ENCODE results near the gene KLF11.

KLF11 gene

DNA sequence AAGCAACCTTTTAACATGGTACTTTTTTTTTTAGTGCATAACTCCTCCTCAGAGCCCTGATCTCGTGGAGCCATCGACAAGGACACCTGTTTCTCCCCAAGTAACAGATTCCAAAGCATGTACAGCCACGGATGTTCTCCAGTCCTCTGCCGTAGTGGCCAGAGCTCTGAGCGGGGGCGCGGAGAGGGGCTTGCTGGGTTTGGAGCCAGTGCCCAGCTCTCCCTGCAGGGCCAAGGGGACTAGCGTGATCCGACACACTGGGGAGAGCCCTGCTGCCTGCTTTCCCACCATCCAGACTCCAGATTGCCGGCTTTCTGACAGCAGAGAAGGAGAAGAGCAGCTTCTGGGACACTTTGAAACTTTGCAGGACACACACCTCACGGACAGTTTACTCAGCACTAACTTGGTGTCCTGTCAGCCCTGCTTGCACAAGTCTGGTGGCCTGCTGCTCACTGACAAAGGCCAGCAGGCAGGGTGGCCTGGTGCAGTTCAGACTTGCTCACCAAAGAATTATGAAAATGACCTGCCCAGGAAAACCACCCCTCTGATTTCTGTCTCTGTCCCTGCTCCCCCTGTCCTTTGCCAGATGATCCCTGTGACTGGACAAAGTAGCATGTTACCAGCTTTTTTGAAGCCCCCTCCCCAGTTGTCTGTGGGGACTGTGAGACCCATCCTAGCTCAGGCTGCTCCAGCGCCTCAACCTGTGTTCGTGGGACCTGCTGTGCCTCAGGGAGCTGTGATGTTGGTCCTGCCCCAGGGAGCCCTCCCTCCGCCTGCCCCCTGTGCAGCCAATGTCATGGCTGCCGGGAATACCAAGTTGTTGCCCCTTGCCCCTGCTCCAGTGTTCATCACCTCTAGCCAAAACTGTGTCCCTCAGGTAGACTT is 4.5 kb downstream of the KLF11 start:
- TF ChIP-seq, protein P1, sequence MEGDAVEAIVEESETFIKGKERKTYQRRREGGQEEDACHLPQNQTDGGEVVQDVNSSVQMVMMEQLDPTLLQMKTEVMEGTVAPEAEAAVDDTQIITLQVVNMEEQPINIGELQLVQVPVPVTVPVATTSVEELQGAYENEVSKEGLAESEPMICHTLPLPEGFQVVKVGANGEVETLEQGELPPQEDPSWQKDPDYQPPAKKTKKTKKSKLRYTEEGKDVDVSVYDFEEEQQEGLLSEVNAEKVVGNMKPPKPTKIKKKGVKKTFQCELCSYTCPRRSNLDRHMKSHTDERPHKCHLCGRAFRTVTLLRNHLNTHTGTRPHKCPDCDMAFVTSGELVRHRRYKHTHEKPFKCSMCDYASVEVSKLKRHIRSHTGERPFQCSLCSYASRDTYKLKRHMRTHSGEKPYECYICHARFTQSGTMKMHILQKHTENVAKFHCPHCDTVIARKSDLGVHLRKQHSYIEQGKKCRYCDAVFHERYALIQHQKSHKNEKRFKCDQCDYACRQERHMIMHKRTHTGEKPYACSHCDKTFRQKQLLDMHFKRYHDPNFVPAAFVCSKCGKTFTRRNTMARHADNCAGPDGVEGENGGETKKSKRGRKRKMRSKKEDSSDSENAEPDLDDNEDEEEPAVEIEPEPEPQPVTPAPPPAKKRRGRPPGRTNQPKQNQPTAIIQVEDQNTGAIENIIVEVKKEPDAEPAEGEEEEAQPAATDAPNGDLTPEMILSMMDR (IDR thresholded peaks at IDR 0.05), result no peak
- peaks cover 19% of the 10 kb centered on the region for H3K4me1 ChIP-seq

GRCh38 chr2:10048501-10049171 is 5.3 kb downstream of the KLF11 start:
- H3K4me2 ChIP-seq (ENCODE audit: low read length), result no peak overlapping the region
- peaks cover 26% of the 10 kb centered on the region for H3K79me2 ChIP-seq
- peak overlapping the region; percentile 17 for H3K27ac ChIP-seq
- H3K27me3 ChIP-seq (ENCODE audit: control insufficient read depth, insufficient read depth, low read length), result no peaks in the 10 kb centered on the region
- H3K4me3 ChIP-seq (ENCODE audit: low read depth, low read length), result no peak overlapping the region
- no peaks in the 10 kb centered on the region for H3K9me3 ChIP-seq (ENCODE audit: control insufficient read depth, low read length)
- H3K9ac ChIP-seq, result no peak overlapping the region
- TF ChIP-seq, protein P1 (IDR thresholded peaks at IDR 0.05), result peak; percentile 65
- no peak overlapping the region for H2AFZ ChIP-seq
- H3K36me3 ChIP-seq (ENCODE audit: control insufficient read depth, insufficient read depth, low read length), result no peaks in the 10 kb centered on the region
- H3K4me1 ChIP-seq, result peaks cover 24% of the 10 kb centered on the region

More for the DNA sequence above, 4.5 kb downstream of the KLF11 start:
- Histone ChIP-seq H3K4me2 (ENCODE audit: low read length) (no peak overlapping the region), H3K9ac (no peak overlapping the region), H3K79me2 (peaks cover 26% of the 10 kb centered on the region), H3K36me3 (ENCODE audit: control insufficient read depth, insufficient read depth, low read length) (no peaks in the 10 kb centered on the region), H3K4me3 (ENCODE audit: low read depth, low read length) (no peak overlapping the region), H3K27ac (peak overlapping the region; percentile 17), H2AFZ (no peak overlapping the region), H3K27me3 (ENCODE audit: control insufficient read depth, insufficient read depth, low read length) (no peaks in the 10 kb centered on the region), H3K9me3 (ENCODE audit: control insufficient read depth, low read length) (no peaks in the 10 kb centered on the region)

GRCh38 chr2:10052216-10052615 is 8.9 kb downstream of the KLF11 start:
- no peaks in the 10 kb centered on the region for H3K9me3 ChIP-seq (ENCODE audit: control insufficient read depth, low read length)
- H3K9ac ChIP-seq, result no peak overlapping the region
- no peaks in the 10 kb centered on the region for H3K27me3 ChIP-seq (ENCODE audit: control insufficient read depth, insufficient read depth, low read length)
- H3K4me2 ChIP-seq (ENCODE audit: low read length), result no peak overlapping the region
- H3K4me3 ChIP-seq (ENCODE audit: low read depth, low read length), result no peak overlapping the region
- H3K27ac ChIP-seq, result no peak overlapping the region
- peaks cover 14% of the 10 kb centered on the region for H3K79me2 ChIP-seq
- TF ChIP-seq, protein P1 (IDR thresholded peaks at IDR 0.05), result no peak
- no peak overlapping the region for H2AFZ ChIP-seq
- H3K4me1 ChIP-seq, result peaks cover 15% of the 10 kb centered on the region
- H3K36me3 ChIP-seq (ENCODE audit: control insufficient read depth, insufficient read depth, low read length), result no peaks in the 10 kb centered on the region

DNA sequence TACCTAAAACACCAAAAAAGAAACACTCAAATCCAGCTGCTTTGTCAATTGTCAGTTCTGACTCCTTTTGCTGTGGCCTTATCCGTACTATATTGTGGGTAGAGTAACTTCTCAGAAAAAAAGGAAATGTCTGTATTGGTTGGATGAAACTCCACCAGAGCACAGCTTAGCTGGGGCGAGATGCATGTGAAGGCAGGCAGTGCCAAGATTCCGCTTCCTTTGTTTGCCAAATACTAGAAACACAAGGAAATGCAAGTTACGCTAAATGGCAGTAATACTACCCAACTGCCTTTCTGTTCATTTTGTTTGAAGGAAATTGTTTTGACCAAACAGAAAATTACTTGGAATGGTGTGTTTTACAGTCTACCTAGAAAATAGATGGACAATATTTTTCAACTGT is 10.0 kb downstream of the KLF11 start:
- Histone ChIP-seq H3K27ac (no peak overlapping the region), H3K9ac (no peak overlapping the region), H3K36me3 (ENCODE audit: control insufficient read depth, insufficient read depth, low read length) (no peaks in the 10 kb centered on the region), H3K4me2 (ENCODE audit: low read length) (peak overlapping the region; percentile 21), H3K4me1 (peaks cover 21% of the 10 kb centered on the region), H3K79me2 (peaks cover 11% of the 10 kb centered on the region), H3K4me3 (ENCODE audit: low read depth, low read length) (no peak overlapping the region), H3K27me3 (ENCODE audit: control insufficient read depth, insufficient read depth, low read length) (no peaks in the 10 kb centered on the region), H3K9me3 (ENCODE audit: control insufficient read depth, low read length) (no peaks in the 10 kb centered on the region), H2AFZ (no peak overlapping the region)
- TF ChIP-seq, protein P1 (IDR thresholded peaks at IDR 0.05), result no peak
